Keratinocyte (primary cell): Measurements from ENCODE around the gene KCTD1. TPM values are rescaled to one million over a fixed set of nuclear protein-coding genes. Genes with fewer than 3 reads are reported as not detected.

ENCODE experiments used
- DNase-seq: peaks from one replicate; pipeline ENCODE4 v3.0.0-alpha.2; 2011; ENCODE audit warnings: low read depth, missing footprints, low spot score
- FAIRE-seq: peaks from 2 replicates; lab custom pipeline; 2011; peaks lifted over from hg19 to GRCh38; lab: Jason Lieb, UNC
- H2AFZ ChIP-seq: 2 replicates; pipeline ENCODE4 v1.6.0; 2012; ENCODE audit warnings: low read length, control low read depth, inconsistent platforms; ENCODE audit not compliant: control insufficient read depth
- H3K27ac ChIP-seq: 2 replicates; pipeline ENCODE4 v1.5.1; 2011; ENCODE audit warnings: low read length; ENCODE audit not compliant: control insufficient read depth, insufficient read depth
- H3K27me3 ChIP-seq: 3 replicates; pipeline ENCODE4 v1.6.0; 2011; ENCODE audit warnings: low read length; ENCODE audit not compliant: control insufficient read depth, insufficient read depth; ENCODE audit errors: extremely low read depth
- H3K36me3 ChIP-seq, 2 experiments: 2 replicates in 1 of 2; 3 replicates in 1 of 2; pipeline ENCODE4 v1.5.1; 2011; ENCODE audit warnings: low read length in 2 of 2, mild to moderate bottlenecking in 1 of 2; ENCODE audit not compliant: control insufficient read depth in 2 of 2, insufficient read depth in 2 of 2; ENCODE audit errors: extremely low read depth in 1 of 2
- H3K4me1 ChIP-seq: 3 replicates; pipeline ENCODE4 v1.5.1; 2011; ENCODE audit warnings: low read length; ENCODE audit not compliant: control insufficient read depth, insufficient read depth; ENCODE audit errors: extremely low read depth
- H3K4me2 ChIP-seq: 3 replicates; pipeline ENCODE4 v1.6.0; 2011; ENCODE audit warnings: low read depth, low read length; ENCODE audit not compliant: control insufficient read depth, insufficient read depth; ENCODE audit errors: extremely low read depth
- H3K4me3 ChIP-seq, 3 experiments: fragments of 200-600 bp in 1 of 3; sonication (generic) in 1 of 3; 2 replicates in 2 of 3; 3 replicates in 1 of 3; pipeline ENCODE4 v1.5.1; 2011 to 2016; ENCODE audit warnings: low read length in 3 of 3, mild to moderate bottlenecking in 3 of 3, control low read depth in 2 of 3, inconsistent platforms in 1 of 3, low read depth in 1 of 3, mixed read lengths in 1 of 3, mixed run types in 1 of 3, moderate library complexity in 1 of 3; ENCODE audit not compliant: control insufficient read depth in 2 of 3, insufficient read depth in 2 of 3; ENCODE audit errors: extremely low read depth in 1 of 3
- H3K79me2 ChIP-seq: 2 replicates; pipeline ENCODE4 v1.6.0; 2012; ENCODE audit warnings: low read length; ENCODE audit not compliant: control insufficient read depth, insufficient read depth
- H3K9ac ChIP-seq: 3 replicates; pipeline ENCODE4 v1.6.0; 2011; ENCODE audit warnings: low read length; ENCODE audit not compliant: control insufficient read depth, insufficient read depth; ENCODE audit errors: extremely low read depth
- H3K9me1 ChIP-seq: 3 replicates; pipeline ENCODE4 v1.6.0; 2011; ENCODE audit warnings: low read length; ENCODE audit not compliant: control insufficient read depth, insufficient read depth; ENCODE audit errors: extremely low read depth
- H3K9me3 ChIP-seq: 2 replicates; pipeline ENCODE4 v1.5.1; 2012; ENCODE audit warnings: low read depth, low read length; ENCODE audit not compliant: control insufficient read depth
- H4K20me1 ChIP-seq: 3 replicates; pipeline ENCODE4 v1.6.0; 2011; ENCODE audit warnings: low read length; ENCODE audit not compliant: control insufficient read depth, insufficient read depth; ENCODE audit errors: extremely low read depth
- CTCF ChIP-seq, 3 experiments: IDR thresholded peaks in 1 of 3; conservative IDR thresholded peaks in 1 of 3; optimal IDR thresholded peaks in 1 of 3; 2 replicates in 2 of 3; 3 replicates in 1 of 3; pipeline versions ENCODE3 to v1.5.1; 2011; ENCODE audit warnings: low read length in 3 of 3, mild to moderate bottlenecking in 3 of 3, moderate library complexity in 2 of 3, control low read depth in 1 of 3, inconsistent platforms in 1 of 3; ENCODE audit not compliant: insufficient read depth in 2 of 3; ENCODE audit errors: extremely low read depth in 1 of 3
- EZH2 ChIP-seq: IDR thresholded peaks from one replicate; pipeline ENCODE4 v1.6.1; 2012; ENCODE audit warnings: inconsistent platforms, mild to moderate bottlenecking, low read length, moderate library complexity
- dilution Hi-C: fragments of 300-500 bp; cut with MboI; formaldehyde crosslinking; loops from one replicate; pipeline ENCODE4 v1.7.0; 2020; ENCODE audit warnings: low sequenced_read_pairs; ENCODE audit not compliant: extremely low pct_ligation_motif_present
- polyA plus RNA-seq, 5 experiments: library from polyadenylated mRNA; depleted of rRNA in 3 of 5; stranded (reverse) in 3 of 5; stranded (forward) in 1 of 5; unstranded in 1 of 5; fragments of >200 nt; gene quantifications; 1 replicate in 1 of 5; 2 replicates in 3 of 5; 3 replicates in 1 of 5; pipeline versions ENCODE4 v1.2.1 to v1.2.3, GENCODE V29; 2011 to 2012; ENCODE audit warnings: missing spikeins in 2 of 5, low read depth in 1 of 5, low replicate concordance in 1 of 5

The KCTD1 gene
- polyA plus RNA-seq, 1 donor (not counting 4 experiments of a cell fraction or from before 2014, with no cell fraction given): 32.1 TPM

GRCh38 chr18:26584745-26585144 lies 36.4 kb upstream of the KCTD1 start:
- Histone ChIP-seq H3K4me3 (no peak overlapping the region), H3K79me2 (no peaks in the 10 kb centered on the region), H4K20me1 (no peaks in the 10 kb centered on the region), H3K27me3 (no peaks in the 10 kb centered on the region), H3K9ac (no peak overlapping the region), H3K27ac (no peak overlapping the region), H3K9me1 (no peaks in the 10 kb centered on the region), H2AFZ (no peak overlapping the region), H3K9me3 (no peaks in the 10 kb centered on the region), H3K36me3 (no peaks in the 10 kb centered on the region), H3K4me1 (peaks cover 9% of the 10 kb centered on the region), H3K4me2 (no peak overlapping the region)
- TF ChIP-seq CTCF (optimal IDR thresholded peaks at IDR 0.05 in 1 of 3, IDR thresholded peaks at IDR 0.05 in 1 of 3, conservative IDR thresholded peaks at IDR 0.05 in 1 of 3; ENCODE audit: extremely low read depth in 1 of 3, insufficient read depth in 2 of 3, low read length in 3 of 3) (no peak), EZH2 (no peak)
- dilution Hi-C loops: no loop called here
- no peak for FAIRE-seq
- no peak for DNase-seq

- no peak overlapping the region for H3K9ac ChIP-seq
These were observed 31.7 kb upstream of the KCTD1 start for GRCh38 chr18:26579941-26580618.

More at GRCh38 chr18:26579941-26580618, 31.7 kb upstream of the KCTD1 start:
- dilution Hi-C loops: no loop called here
- no peaks in the 10 kb centered on the region for H3K36me3 ChIP-seq
- peak overlapping the region; percentile 67 for H3K4me2 ChIP-seq
- TF ChIP-seq CTCF (optimal IDR thresholded peaks at IDR 0.05 in 1 of 3, IDR thresholded peaks at IDR 0.05 in 1 of 3, conservative IDR thresholded peaks at IDR 0.05 in 1 of 3; ENCODE audit: extremely low read depth in 1 of 3, insufficient read depth in 2 of 3, low read length in 3 of 3): no peak
- TF ChIP-seq EZH2: no peak
- peak; percentile 79 for FAIRE-seq
- H3K27me3 ChIP-seq: no peaks in the 10 kb centered on the region
- no peaks in the 10 kb centered on the region for H3K79me2 ChIP-seq
- H3K27ac ChIP-seq: peak overlapping the region; percentile 44
- peak; percentile 66 for DNase-seq
- H3K9me1 ChIP-seq: no peaks in the 10 kb centered on the region
- H3K4me3 ChIP-seq: peak overlapping the region in 1 of 3 experiments; percentile 9
- no peaks in the 10 kb centered on the region for H4K20me1 ChIP-seq
- H2AFZ ChIP-seq: no peak overlapping the region
- peaks cover 21% of the 10 kb centered on the region for H3K4me1 ChIP-seq
- no peaks in the 10 kb centered on the region for H3K9me3 ChIP-seq
